Fibroblast of peridontal ligament (primary cell): Measurements from ENCODE around the gene CNPY4.
"Not testable (repeated sequence)": the region's sequence is repeated elsewhere in the genome, so short reads cannot be mapped to it uniquely, and the experiment has no call there.

Experiments
- DNase-seq: peaks from one replicate; pipeline ENCODE4 v3.0.0-alpha.2; 2010; ENCODE audit errors: extremely low read depth

CNPY4 gene

GRCh38 chr7:100118388-100119071, 904 bp upstream of the CNPY4 start:
- no peak for DNase-seq

- peak; percentile 60 for DNase-seq
Observed at GRCh38 chr7:100119970-100120732, 717 bp downstream of the CNPY4 start.

GRCh38 chr7:100120733-100121036, 1.3 kb downstream of the CNPY4 start:
- DNase-seq, result no peak

- DNase-seq, result no peak
Observed at GRCh38 chr7:100122067-100122466, 2.6 kb downstream of the CNPY4 start.

- DNase-seq, result no peak
Observed at GRCh38 chr7:100122568-100122967, 3.1 kb downstream of the CNPY4 start.

- no peak for DNase-seq
Observed at GRCh38 chr7:100124301-100125230, 5.1 kb downstream of the CNPY4 start.

- DNase-seq, result no peak
Observed at GRCh38 chr7:100126239-100126930, 7.0 kb downstream of the CNPY4 start.

GRCh38 chr7:100126931-100127865, 7.8 kb downstream of the CNPY4 start, which contains the start of gene MBLAC1:
TSS of gene MBLAC1 (plus strand) at chr7:100126967. CDS start at chr7:100127396, 429 bp downstream.
- DNase-seq, result peak; percentile 93

- no peak for DNase-seq
Observed at GRCh38 chr7:100127866-100128636, 8.6 kb downstream of the CNPY4 start.

GRCh38 chr7:100128637-100128963, 9.2 kb downstream of the CNPY4 start:
- no peak for DNase-seq

GRCh38 chr7:100130220-100130607, 10.8 kb downstream of the CNPY4 start:
- DNase-seq, result not testable (repeated sequence)

GRCh38 chr7:100130608-100131453, 11.4 kb downstream of the CNPY4 start:
- DNase-seq, result peak; percentile 41

GRCh38 chr7:100132126-100132525, 12.7 kb downstream of the CNPY4 start:
- no peak for DNase-seq

GRCh38 chr7:100132697-100133151, 13.3 kb downstream of the CNPY4 start:
- peak; percentile 61 for DNase-seq

GRCh38 chr7:100137851-100138760, 18.7 kb downstream of the CNPY4 start:
- no peak for DNase-seq

- no peak for DNase-seq
Observed at GRCh38 chr7:100141555-100141949, 22.1 kb downstream of the CNPY4 start.

- DNase-seq, result no peak
Observed at GRCh38 chr7:100142461-100142860, 23.0 kb downstream of the CNPY4 start.

GRCh38 chr7:100146350-100146749, 26.9 kb downstream of the CNPY4 start:
- DNase-seq, result not testable (repeated sequence)
